ENCODE data around the gene DOCK6.
A peak's percentile ranks its signal among the peaks of the same experiment; 100 is the strongest.

The DOCK6 gene, protein sequence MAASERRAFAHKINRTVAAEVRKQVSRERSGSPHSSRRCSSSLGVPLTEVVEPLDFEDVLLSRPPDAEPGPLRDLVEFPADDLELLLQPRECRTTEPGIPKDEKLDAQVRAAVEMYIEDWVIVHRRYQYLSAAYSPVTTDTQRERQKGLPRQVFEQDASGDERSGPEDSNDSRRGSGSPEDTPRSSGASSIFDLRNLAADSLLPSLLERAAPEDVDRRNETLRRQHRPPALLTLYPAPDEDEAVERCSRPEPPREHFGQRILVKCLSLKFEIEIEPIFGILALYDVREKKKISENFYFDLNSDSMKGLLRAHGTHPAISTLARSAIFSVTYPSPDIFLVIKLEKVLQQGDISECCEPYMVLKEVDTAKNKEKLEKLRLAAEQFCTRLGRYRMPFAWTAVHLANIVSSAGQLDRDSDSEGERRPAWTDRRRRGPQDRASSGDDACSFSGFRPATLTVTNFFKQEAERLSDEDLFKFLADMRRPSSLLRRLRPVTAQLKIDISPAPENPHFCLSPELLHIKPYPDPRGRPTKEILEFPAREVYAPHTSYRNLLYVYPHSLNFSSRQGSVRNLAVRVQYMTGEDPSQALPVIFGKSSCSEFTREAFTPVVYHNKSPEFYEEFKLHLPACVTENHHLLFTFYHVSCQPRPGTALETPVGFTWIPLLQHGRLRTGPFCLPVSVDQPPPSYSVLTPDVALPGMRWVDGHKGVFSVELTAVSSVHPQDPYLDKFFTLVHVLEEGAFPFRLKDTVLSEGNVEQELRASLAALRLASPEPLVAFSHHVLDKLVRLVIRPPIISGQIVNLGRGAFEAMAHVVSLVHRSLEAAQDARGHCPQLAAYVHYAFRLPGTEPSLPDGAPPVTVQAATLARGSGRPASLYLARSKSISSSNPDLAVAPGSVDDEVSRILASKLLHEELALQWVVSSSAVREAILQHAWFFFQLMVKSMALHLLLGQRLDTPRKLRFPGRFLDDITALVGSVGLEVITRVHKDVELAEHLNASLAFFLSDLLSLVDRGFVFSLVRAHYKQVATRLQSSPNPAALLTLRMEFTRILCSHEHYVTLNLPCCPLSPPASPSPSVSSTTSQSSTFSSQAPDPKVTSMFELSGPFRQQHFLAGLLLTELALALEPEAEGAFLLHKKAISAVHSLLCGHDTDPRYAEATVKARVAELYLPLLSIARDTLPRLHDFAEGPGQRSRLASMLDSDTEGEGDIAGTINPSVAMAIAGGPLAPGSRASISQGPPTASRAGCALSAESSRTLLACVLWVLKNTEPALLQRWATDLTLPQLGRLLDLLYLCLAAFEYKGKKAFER (N-terminal part only)

DNA sequence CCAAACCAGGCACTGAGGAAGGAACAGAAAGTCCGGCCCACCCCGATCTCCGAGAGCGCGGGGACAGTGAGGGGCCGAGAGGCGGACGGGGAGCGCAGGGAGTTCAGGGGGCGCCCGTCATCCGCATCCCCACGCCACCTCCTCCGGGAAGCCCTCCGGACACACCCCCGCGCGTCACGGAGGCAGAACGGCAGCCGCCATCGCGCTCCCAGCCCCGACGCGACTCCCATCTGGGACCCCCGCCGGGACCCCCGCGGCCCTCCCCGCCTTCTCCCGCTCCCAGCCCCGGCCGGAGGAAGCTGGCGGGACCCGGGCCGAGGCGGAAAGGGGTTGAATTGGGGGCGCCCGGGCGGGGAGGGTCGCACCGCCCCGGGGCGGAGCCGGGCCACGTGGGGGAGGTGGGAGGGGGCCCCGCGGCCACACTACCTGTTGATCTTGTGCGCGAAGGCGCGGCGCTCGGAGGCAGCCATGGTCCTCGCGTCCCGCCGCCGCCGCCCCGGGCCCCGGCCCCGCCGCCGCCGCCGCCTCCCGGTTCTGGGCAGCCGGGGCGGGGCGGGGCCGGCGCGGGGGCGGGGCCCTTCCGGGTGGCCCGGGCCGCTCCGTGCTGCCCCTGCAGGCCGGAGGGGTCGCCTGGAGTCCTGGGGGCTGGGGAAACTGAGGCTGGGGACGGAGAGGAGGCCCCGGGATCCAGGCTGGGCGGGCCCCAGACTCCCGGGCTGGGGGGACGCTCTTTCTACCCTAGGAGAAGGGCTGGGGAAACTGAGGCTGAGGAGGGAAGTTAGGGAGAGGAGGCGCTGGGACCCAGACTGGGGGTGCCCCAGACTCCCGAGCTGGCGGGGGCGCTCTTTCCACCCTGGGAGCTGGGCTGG lies at the start of gene DOCK6:
Gene DOCK6, minus strand, starts transcription at position 554 of the 869 bp plus-strand sequence. Its CDS starts 84 bp downstream, at position 470.
- peak in 1 of 2 donors; percentile 30 for DNase-seq (ENCODE audit: low read depth in 2 of 2)

DNA sequence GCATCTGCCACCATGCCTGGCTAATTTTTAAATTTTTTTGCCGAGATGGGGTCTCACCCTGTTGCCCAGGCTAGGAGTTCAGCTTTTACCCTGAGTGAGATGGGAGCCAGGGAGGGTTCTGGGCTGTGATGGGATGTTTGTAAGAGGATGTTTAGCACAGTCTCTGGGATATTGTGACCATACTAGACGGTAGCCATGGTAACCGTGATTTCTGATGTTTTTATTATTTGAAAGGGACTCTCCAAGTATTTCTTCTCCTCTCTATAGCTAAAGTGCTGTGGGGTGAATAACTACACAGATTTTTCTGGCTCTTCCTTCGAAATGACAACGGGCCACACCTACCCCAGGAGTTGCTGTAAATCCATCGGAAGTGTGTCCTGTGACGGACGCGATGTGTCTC lies 44.0 kb upstream of the DOCK6 start:
- no peak for DNase-seq (ENCODE audit: low read depth in 2 of 2)

DNA sequence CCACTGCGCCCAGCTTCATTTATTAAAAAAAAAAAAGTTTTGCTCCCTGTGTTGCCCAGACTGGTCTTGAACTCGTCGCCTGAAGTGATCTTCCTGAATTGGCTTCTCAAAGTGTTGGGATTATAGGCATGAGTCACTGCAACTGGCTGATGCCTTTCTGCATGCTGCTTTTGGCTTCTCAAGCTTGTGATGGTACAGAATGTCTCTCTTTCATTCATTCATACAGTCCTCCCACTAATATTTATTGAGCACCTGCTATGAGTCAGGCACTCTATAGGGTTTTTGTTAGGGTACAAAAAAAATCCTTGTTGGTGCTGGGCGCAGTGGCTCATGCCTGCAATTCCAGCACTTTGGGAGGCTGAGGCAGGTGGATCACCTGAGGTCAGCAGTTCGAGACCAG lies 42.6 kb upstream of the DOCK6 start:
- no peak for DNase-seq (ENCODE audit: low read depth in 2 of 2)

DNA sequence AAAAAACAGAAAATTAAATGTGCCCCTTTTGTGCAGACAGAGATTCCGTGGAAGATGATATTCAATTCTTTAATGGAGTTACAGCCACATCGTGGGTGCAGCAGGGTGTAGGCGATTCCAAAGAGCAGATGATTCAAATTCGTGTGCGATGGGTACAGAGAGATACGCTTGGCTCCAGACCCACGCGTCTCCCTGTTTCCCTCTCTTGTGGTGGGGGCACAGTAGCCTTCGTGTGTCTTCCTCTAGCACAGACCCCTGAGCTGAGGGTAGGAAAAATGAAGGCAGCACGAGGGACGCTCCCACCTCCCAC lies 38.4 kb upstream of the DOCK6 start:
- no peak for DNase-seq (ENCODE audit: low read depth in 2 of 2)

DNA sequence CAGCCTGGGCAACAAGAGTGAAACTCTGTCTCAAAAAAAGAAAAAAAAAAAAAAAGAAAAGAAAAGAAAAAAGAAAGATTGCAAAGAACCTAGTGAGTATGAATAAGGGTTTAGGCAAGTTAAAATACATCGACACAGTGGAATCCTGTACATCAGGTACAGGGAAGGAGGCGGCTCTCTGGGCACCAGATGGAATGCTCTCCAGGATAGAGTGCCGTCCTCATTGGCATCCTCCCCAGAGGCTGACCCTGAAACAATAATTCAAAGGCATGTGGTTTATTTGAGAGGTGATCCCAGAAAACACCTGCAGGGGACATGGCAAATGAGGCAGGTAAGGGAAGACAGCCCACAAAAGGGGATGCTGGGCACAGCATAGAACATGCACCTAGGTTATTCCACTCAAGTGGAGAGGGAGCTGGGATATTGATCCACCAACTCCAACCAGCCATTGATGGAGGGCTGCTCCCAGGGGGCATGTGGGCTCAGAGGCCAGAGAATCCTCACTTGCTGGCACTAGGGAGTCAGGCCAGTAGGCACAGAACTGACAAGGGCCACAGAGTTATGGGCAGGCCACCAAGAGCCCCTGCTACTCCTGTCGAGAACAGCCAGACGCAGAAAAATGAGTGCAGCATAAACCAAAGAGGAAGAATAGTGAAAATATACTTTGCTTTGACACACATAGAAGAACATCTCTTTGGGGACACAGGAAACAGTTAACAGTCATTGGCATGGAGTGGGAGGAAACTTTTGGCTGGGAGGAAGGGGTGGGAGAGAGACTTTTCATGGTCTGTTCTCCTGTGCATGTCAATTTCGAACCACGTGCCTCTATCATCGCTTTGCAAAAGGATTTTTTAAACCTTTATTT lies 37.9 kb upstream of the DOCK6 start:
- DNase-seq (ENCODE audit: low read depth in 2 of 2) = no peak

DNA sequence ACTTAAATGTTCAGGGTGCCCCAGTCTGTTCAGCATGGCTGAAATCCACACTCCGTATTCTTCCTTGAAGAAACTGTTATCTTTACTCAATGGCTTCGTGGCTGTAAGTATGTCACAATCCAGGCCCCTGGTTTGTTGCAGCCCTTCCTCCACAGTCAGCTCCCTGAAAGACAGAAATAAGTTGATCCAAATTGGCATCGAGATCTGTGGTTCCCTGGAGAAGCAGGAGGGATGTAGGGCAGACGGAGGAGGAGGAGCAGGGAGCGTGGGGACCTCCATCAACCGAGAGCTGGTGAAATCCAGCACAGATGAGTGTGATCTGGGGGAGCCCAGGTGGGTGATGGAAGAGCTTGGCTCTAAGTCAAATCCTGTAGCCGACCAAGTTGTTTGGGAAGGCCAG lies 33.9 kb upstream of the DOCK6 start:
- no peak for DNase-seq (ENCODE audit: low read depth in 2 of 2)

DNA sequence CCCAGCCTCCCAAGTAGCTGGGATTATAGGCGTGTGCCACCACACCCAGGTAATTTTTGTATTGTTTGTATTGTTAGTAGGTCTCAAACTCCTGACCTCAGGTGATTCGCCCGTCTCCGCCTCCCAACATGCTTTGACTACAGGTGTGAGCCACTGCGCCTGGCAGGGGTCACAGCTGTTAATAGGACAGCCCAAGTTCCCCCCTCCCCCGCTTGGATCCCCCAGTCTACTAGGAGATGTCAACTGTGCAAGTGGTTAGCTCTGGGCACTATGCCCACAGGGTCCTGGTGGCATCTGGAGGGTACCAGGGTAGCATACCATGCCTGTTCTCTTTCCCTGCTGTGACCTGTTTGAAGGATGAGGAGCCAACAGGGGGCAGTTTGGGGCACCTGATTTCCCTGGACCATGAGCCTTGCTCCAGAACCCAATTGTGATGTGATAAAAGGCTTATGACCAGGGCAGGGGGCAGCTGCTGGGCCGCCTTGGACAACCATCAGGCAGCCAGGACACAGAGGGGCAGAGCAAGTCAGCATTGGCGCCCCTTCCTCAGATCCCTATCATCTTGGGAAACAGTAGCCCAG lies 33.4 kb upstream of the DOCK6 start, which contains the start of gene TSPAN16:
Gene TSPAN16, plus strand, starts transcription at position 496 of the 581 bp plus-strand sequence. CDS start 138 bp downstream, outside the sequence.
- DNase-seq (ENCODE audit: low read depth in 2 of 2) = no peak

DNA sequence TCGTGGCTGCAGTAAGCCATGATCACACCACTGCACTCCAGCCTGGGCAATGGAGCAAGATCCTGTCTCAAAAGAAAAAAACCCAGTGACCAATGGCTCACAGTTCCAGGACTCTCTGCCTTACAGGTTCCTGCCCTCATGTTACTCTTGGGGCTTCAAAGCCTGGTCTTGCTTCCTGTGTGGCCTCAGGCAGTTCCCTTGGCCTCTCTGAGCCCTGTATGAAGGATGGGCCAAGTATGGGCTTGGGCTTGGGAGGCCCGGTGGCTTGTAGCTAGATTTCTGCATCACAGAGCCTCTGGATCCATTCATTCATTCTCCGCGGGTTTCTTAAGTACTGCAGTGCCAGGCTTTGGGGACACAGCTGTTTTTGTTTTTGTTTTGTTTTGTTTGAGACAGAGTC lies 32.9 kb upstream of the DOCK6 start:
- DNase-seq (ENCODE audit: low read depth in 2 of 2) = no peak

DNA sequence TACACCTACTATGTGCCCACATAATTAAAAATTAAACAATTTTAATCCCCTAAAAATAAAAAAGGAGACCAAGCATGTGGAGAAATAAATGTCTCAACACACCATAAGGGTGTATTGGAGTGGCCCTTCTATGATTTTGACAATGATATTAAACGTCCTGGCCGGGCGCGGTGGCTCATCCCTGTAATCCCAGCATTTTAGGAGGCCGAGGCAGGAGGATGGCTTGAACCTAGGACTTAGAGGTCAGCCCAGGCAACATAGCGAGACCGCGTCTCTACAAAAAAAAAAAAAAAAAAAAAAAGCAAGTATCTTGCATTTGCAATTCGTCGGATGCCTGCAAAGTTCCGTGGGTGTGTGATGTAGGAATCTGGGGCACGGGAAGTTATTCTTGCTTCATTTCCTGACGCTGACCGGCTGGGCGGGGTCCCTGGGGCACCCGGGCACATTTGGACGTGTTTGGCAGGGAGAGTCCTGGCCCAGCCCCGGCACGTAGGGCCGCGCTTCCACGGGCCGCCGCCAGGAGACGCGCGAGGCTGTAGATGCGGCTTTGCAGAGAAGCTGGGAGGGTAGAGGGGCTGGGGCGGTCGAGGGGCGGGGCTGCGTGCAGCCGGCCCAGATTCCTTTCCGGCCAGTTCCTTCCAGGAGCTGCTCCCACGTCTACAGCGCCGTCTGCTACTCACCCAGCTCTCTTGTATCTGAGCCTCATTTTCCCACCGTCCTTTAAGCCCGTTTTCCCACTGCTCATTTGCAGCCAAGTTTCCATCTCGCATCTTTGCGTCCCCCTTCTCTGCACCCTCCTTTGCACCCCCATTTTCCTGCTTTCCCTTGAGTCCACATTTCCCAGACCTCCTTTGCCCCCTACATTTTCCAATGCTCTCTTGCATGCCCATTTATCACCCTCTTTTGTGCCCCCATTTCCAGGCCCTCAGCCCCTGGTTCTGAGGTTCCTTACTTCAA lies 31.4 kb upstream of the DOCK6 start:
- peak; percentile 79 to 83 for DNase-seq (ENCODE audit: low read depth in 2 of 2)

DNA sequence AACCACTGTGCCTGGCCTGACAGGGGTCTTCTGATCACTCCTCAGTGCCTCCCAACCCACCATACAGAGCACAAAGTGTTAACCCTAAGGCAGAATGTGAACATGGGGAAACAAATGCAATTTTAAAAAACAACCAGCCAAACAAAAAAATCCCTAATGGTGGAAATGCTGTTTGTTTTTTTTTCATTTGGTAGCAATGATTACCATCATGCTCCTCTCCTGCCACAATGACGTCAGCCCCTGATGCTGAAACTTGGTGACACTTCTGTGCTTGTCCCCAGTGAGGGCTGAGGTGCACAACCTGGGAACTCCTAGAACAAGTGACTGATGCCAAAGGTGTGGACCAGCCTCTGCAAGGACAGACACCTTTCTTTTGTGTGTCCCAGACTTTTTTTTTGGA lies 29.7 kb upstream of the DOCK6 start:
- DNase-seq (ENCODE audit: low read depth in 2 of 2) = no peak

DNA sequence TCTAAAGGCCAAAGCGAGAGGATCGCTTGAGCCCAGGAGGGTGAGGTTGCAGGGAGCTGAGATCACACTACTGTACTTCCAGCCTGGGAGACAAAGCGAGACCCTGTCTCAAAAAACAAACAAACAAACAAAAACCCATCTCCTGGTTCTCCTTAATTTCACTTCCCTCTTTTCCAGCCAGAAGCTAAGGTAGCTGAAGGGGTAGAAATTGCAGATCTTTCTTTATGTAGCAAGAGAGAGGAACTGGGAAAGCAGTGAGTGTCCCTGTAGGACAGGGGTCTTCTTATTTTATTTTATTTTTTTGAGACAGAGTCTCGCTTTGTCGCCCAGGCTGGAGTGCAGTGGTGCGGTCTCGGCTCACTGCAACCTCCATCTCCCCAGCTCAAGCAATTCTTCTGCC lies 29.1 kb upstream of the DOCK6 start:
- no peak for DNase-seq (ENCODE audit: low read depth in 2 of 2)

DNA sequence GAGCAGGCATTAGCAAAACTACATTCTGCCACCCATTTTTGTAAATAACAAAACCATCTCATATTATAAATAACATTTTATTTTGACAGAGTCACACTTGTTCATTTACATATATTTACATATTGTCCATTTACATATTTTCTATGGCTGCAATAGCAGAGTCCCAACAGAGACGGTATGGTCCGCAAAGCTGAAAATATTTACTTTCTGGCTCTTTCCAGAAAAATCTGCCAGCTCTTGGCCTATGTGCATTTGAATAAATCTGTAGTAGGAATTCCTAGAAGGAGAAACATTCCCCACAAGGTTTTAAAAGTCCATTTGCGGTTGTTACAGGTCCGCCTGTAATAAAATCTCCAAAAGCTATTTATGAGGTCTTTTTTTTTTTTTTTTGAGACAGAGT lies 27.9 kb upstream of the DOCK6 start:
- no peak for DNase-seq (ENCODE audit: low read depth in 2 of 2)

DNA sequence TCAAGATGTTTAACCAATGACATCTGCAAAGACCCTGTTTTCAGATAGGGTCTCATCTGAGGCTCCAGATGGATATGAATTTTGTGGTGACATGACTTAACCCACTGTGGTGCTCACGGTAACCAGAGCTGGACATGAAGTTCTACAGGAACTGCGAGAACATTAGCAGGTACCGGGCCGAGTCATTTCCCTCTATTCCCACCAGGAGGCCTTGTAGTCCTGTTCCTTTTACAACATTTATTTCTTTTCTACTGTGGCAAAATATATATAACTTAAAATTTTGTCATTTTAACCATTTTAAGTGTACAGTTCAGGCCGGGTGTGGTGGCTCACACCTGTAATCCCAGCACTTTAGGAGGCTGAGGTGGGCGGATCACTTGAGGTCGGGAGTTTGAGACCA lies 26.0 kb upstream of the DOCK6 start:
- no peak for DNase-seq (ENCODE audit: low read depth in 2 of 2)

DNA sequence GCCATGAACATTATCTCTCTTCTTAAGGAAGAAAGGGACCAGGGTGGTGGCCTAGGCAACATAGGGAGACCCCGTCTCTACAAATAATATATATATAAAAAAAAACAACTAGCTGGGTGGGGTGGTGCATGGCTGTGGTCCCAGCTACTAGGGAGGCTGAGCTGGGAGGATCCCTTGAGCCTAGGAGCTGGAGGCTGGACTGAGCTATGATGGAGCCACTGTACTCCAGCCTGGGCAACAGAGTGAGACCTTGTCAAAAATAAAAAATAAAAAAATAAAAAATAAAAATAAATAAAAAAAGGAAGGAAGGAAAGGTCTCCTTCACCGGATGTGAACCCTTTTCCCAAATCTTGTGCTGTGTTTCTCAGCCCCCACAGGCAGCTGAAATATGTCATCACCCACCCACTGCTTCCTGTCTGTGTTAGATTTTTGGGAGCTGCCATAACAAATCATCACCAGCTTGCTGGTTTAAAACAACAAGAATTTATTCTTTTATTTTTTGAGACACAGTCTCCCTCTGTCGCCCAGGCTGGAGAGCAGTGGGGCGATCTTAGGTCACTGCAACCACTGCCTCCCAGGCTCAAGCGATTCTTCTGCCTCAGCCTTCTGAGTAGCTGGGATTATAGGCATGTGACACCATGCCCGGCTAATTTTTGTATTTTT lies 24.1 kb upstream of the DOCK6 start:
- DNase-seq (ENCODE audit: low read depth in 2 of 2) = no peak

DNA sequence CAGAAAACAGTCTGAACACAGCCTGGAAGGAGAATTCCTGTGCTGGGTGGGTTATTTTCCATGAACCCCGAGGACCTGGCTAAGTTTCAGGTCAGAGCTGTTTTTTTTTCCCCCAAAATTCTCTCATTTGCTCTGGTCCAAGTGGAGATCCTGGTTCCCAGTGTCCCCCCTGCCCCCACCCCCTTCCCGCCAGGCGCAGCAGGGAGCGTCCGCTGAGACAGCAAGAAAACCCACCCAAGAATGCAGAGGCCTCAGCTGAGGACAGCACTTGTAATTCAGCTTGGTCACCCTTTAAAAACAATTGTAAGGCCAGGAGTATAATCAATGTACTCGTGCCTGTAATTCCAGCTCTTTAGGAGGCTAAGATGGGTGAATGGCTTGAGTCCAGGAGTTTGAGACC lies 22.2 kb upstream of the DOCK6 start:
- DNase-seq (ENCODE audit: low read depth in 2 of 2) = no peak

DNA sequence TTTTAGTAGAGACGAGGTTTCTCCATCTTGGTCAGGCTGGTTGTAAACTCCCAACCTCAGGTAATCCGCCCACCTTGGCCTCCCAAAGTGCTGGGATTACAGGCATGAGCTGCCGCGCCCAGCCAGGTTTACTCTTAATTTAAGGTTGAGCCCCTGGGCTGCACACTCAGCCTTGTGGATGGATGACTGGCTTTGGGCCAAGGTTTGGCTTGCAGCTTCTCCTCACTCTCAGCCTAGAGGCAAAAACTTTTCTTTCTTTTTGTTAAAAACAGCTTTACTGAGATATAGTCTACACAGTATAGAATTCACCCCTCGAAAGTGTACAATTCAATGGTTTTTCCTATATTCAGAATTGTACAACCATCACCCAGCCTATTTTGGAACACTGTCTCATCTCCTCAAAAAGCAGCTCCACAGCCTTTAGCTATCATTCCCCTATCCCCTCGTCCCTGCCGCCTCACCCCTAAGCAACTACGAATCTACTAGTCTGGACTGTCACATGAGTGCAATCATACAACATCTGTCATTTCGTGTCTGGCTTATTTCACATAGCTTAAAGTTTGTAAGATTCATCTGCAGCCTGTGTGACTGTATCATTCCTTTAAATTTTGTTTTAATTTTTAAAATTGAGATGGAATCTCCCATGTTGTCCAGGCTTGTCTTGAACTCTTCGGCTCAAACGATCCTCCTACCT lies 19.2 kb upstream of the DOCK6 start:
- DNase-seq (ENCODE audit: low read depth in 2 of 2) = no peak

DNA sequence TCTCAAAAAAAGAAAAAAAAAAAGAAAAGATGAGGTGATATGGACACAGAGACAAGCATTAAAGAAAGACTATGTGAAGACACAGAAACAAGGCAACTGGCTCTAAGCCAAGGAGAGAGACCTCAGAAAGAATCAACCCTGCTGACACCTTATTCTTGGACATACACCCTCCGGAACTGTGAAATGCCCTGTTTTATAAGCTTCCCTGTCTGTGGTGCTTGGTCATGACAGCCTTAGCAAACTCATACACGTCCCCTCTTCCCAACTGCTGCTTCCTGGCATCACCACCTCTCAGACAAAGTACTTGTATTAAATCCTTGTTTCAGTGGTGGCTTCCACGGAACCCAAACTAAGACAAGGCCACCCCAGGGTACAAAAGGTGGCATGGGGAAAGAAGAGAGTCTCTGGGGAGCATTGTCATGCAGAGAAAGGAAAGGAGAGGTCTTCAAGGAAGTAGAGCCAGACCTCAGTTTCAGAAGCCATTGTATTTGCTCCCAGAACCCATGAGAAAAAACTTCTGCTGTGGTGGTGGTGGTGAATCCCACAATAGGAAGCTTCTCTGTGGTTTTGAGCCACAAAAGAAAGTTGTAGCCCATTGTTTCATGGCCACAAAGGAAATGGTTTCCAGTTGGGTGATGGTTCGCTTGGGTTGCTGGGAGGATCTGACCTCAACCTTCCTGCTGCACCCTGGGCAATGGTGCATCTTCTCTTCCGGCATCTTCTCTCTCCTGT lies 17.3 kb upstream of the DOCK6 start:
- DNase-seq (ENCODE audit: low read depth in 2 of 2) = peak in 1 of 2 donors; percentile 15

All from stimulated activated CD4-positive, alpha-beta T cell treated with anti-CD3 and anti-CD28 coated beads, Interleukin-4, amount 100 ng/mL, for 48 hours (primary cell).